ENCODE data around the gene MBTPS1. TPM values are rescaled to one million over a fixed set of nuclear protein-coding genes. Genes with fewer than 3 reads are reported as not detected.

MBTPS1 gene
- total RNA-seq, 2 donors from 2014 or later: 79.0 to 133 TPM

DNA sequence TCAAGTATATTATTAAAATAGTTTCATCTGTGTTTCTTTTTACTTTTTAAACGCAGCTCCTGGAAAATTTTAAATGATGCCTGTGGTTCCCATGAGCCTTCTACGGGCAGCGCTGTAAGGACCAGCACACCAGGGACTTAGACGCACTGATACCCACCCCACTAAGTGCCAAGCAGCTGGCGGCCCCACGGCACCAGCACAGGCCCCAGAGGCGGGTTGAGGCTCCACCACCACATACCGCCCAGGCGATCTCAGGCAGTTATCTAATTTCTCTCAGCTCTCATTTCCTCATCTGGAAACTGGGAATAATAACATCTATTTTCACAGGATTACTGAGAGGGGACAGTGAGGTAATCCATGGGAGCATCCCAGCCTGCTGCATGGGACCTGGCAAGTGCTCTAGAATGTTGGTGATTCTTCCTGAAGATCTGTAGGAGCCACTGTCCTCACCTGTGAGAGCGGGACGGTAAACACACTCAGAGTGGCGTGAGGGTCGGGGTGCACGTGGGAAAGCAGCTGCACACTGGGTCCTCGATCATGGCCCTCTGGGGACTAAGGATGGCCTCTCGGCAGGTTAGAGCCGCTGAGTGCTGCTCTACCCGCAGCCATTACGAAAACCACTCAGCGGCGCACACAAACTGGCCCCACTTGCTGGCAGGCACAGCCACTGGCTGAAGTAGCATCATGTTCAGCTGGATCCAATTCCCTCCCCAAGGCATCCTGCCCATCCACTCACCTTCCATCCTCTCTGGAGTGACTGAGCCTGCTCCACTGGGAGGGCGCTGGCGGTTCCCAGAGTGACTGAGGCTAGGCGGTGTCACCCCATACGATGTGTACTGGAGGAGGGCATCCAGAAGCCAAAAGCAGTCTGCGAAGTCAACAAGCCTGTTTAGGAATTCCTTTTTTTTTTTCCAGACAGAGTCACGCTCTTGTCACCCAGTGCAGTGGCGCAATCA, 56.5 kb downstream of the MBTPS1 start:
- TF ChIP-seq, protein P1, sequence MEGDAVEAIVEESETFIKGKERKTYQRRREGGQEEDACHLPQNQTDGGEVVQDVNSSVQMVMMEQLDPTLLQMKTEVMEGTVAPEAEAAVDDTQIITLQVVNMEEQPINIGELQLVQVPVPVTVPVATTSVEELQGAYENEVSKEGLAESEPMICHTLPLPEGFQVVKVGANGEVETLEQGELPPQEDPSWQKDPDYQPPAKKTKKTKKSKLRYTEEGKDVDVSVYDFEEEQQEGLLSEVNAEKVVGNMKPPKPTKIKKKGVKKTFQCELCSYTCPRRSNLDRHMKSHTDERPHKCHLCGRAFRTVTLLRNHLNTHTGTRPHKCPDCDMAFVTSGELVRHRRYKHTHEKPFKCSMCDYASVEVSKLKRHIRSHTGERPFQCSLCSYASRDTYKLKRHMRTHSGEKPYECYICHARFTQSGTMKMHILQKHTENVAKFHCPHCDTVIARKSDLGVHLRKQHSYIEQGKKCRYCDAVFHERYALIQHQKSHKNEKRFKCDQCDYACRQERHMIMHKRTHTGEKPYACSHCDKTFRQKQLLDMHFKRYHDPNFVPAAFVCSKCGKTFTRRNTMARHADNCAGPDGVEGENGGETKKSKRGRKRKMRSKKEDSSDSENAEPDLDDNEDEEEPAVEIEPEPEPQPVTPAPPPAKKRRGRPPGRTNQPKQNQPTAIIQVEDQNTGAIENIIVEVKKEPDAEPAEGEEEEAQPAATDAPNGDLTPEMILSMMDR (IDR thresholded peaks at IDR 0.05): no peak
- no peak for TF ChIP-seq POLR2AphosphoS5 (IDR thresholded peaks at IDR 0.05)
- no peak for TF ChIP-seq POLR2A (IDR thresholded peaks at IDR 0.05)
- H3K27me3 ChIP-seq (replicated peaks; ENCODE audit: insufficient read depth): no peaks in the 10 kb centered on the region
- H3K27ac ChIP-seq: no peak overlapping the region
- H3K4me1 ChIP-seq (replicated peaks): no peaks in the 10 kb centered on the region
- no peak overlapping the region for H3K4me3 ChIP-seq
- H3K36me3 ChIP-seq: peaks cover 6 to 15% of the 10 kb centered on the region in 2 donors
- intact Hi-C loops (cut with DNase I): loop anchor here (5.0 kb wide), 1 partner anchor 93 kb away; the partner anchor contains the start of gene NECAB2
- DNase-seq (ENCODE audit: low spot score): no peak
- 93% methylated on average over 28 of the region's 28 CpGs for WGBS
- no peaks in the 10 kb centered on the region for H3K9me3 ChIP-seq

DNA sequence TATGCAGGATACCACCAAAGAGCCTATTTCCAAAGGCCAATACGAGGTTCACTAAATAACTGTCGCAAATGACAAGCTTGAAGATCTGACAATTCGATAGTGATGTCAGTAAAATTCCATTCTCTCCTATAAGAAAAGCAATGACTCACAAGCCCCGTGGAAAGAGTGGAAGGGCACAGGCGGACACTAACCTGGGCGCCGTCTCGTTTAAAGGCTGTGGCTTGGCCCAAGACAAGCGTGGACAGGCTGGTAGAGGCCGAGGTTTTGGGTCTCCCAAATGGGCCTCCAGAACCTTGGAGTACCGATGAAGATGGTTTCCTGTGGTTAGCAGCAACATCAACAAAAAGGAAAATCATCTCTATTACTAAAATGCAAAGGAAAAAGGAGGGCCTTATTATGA, 57.6 kb downstream of the MBTPS1 start:
- H3K27ac ChIP-seq: no peak overlapping the region
- no peaks in the 10 kb centered on the region for H3K9me3 ChIP-seq
- no peak for DNase-seq (ENCODE audit: low spot score)
- WGBS: 74% methylated on average over 11 of the region's 11 CpGs
- intact Hi-C loops (cut with DNase I): no loop called here
- H3K27me3 ChIP-seq (replicated peaks; ENCODE audit: insufficient read depth): no peaks in the 10 kb centered on the region
- H3K4me3 ChIP-seq: no peak overlapping the region
- H3K36me3 ChIP-seq: peaks cover 9 to 24% of the 10 kb centered on the region in 2 donors
- TF ChIP-seq, protein P1 (IDR thresholded peaks at IDR 0.05): no peak
- TF ChIP-seq POLR2A (IDR thresholded peaks at IDR 0.05) (no peak), POLR2AphosphoS5 (IDR thresholded peaks at IDR 0.05) (no peak)
- no peaks in the 10 kb centered on the region for H3K4me1 ChIP-seq (replicated peaks)

DNA sequence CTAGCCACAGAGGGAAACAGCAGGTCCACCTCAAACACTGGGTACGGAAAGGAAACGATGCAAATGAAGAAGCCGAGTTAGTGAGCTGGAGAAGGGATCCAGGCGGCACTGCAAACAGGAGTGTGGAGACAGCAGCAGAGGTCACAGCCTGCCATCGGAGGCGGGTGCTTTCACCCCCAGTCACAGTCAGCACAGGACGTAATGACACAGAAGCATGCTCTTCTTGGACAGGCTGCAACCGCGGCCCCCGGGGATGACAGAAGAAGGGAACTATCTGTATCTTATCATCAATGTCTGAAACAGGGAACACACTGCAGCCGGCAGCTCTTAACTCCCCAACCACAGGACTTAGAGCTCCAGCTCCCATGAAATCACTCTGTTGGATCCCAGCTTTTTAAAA, 58.1 kb downstream of the MBTPS1 start:
- H3K27ac ChIP-seq: no peak overlapping the region

DNA sequence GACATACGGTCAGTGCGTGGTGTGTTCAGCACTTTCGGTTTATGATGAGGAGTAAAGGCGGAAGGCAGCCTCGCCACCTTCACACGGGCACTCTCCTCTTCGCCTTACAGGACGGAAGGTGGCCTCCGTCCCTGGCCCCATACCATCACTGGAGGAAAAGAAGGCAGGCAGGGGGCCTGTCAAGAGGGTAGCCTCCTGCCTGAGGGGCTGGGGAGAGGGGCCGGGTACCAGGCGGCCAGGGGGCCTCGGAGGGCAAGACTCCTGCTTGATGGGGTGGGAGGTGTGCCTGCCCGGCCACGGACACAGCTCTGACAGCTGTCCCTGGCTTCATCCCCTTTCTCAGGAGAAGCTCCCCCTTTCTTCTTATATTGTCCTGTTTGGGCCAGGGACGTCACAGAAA, 58.5 kb downstream of the MBTPS1 start:
- no peaks in the 10 kb centered on the region for H3K9me3 ChIP-seq
- intact Hi-C loops (cut with DNase I): no loop called here
- TF ChIP-seq, protein P1 (IDR thresholded peaks at IDR 0.05): no peak
- no peak for TF ChIP-seq POLR2A (IDR thresholded peaks at IDR 0.05)
- TF ChIP-seq POLR2AphosphoS5 (IDR thresholded peaks at IDR 0.05): no peak
- WGBS: 95% methylated on average over 15 of the region's 15 CpGs
- H3K27ac ChIP-seq: no peak overlapping the region
- no peaks in the 10 kb centered on the region for H3K4me1 ChIP-seq (replicated peaks)
- H3K27me3 ChIP-seq (replicated peaks; ENCODE audit: insufficient read depth): no peaks in the 10 kb centered on the region
- H3K36me3 ChIP-seq: peaks cover 12 to 27% of the 10 kb centered on the region in 2 donors
- H3K4me3 ChIP-seq: no peak overlapping the region
- DNase-seq (ENCODE audit: low spot score): no peak

More for the DNA sequence above, 58.1 kb downstream of the MBTPS1 start:
- Histone ChIP-seq H3K4me1 (replicated peaks) (no peaks in the 10 kb centered on the region), H3K27me3 (replicated peaks; ENCODE audit: insufficient read depth) (no peaks in the 10 kb centered on the region), H3K4me3 (no peak overlapping the region), H3K36me3 (peaks cover 12 to 27% of the 10 kb centered on the region in 2 donors), H3K9me3 (no peaks in the 10 kb centered on the region)
- no peak for DNase-seq (ENCODE audit: low spot score)
- TF ChIP-seq POLR2AphosphoS5 (IDR thresholded peaks at IDR 0.05) (no peak), POLR2A (IDR thresholded peaks at IDR 0.05) (no peak)
- TF ChIP-seq, protein P1 (IDR thresholded peaks at IDR 0.05): no peak
- intact Hi-C loops (cut with DNase I): no loop called here
- 65% methylated on average over 11 of the region's 11 CpGs for WGBS
